DND-41 (cell line): ENCODE data around the gene HS3ST5.

Source experiments
- ATAC-seq: fragments of 200-7000 bp; cut with Tn5 transposase; 3 replicates; pipeline ENCODE4 v1.9.1; 2021; ENCODE audit warnings: low read depth; ENCODE audit not compliant: insufficient read depth
- DNase-seq: peaks from one replicate; pipeline ENCODE4 v3.0.0-alpha.2; 2020
- H2AFZ ChIP-seq: 2 replicates; pipeline ENCODE4 v1.6.0; 2012; ENCODE audit warnings: low read depth, low read length
- H3K27ac ChIP-seq: 2 replicates; pipeline ENCODE4 v1.5.1; 2012; ENCODE audit warnings: low read length, inconsistent platforms
- H3K27me3 ChIP-seq: fragments of 200-600 bp; sonication (generic); 2 replicates; pipeline ENCODE4 v1.6.0; 2012; ENCODE audit warnings: low read length, mild to moderate bottlenecking, inconsistent platforms; ENCODE audit not compliant: insufficient read depth, poor library complexity
- H3K36me3 ChIP-seq: 2 replicates; pipeline ENCODE4 v1.5.1; 2012; ENCODE audit warnings: low read length, inconsistent platforms; ENCODE audit not compliant: insufficient read depth
- H3K4me1 ChIP-seq: 2 replicates; pipeline ENCODE4 v1.5.1; 2012; ENCODE audit warnings: mild to moderate bottlenecking, low read length; ENCODE audit not compliant: insufficient read depth
- H3K4me2 ChIP-seq: 2 replicates; pipeline ENCODE4 v1.6.0; 2012; ENCODE audit warnings: mild to moderate bottlenecking, moderate library complexity, low read length, inconsistent platforms; ENCODE audit not compliant: insufficient read depth
- H3K4me3 ChIP-seq, 2 experiments: fragments of 200-600 bp in 1 of 2; shearing (Covaris generic) in 1 of 2; 2 replicates each; pipeline ENCODE4 v1.5.1; 2012 to 2016; ENCODE audit warnings: inconsistent platforms in 2 of 2, low read length in 2 of 2, mild to moderate bottlenecking in 2 of 2, low read depth in 1 of 2, moderate library complexity in 1 of 2
- H3K79me2 ChIP-seq: 2 replicates; pipeline ENCODE4 v1.6.0; 2012; ENCODE audit warnings: low read length, inconsistent platforms; ENCODE audit not compliant: insufficient read depth
- H3K9ac ChIP-seq: 2 replicates; pipeline ENCODE4 v1.6.0; 2012; ENCODE audit warnings: low read depth, mild to moderate bottlenecking, inconsistent platforms, low read length, moderate library complexity
- H3K9me3 ChIP-seq: 2 replicates; pipeline ENCODE4 v1.5.1; 2012; ENCODE audit warnings: low read length, moderate library complexity, mild to moderate bottlenecking, inconsistent platforms; ENCODE audit not compliant: insufficient read depth, severe bottlenecking
- H4K20me1 ChIP-seq: 2 replicates; pipeline ENCODE4 v1.6.0; 2012; ENCODE audit warnings: low read length; ENCODE audit not compliant: insufficient read depth
- CTCF ChIP-seq: IDR thresholded peaks from 2 replicates; pipeline ENCODE4 v1.5.1; 2012; ENCODE audit warnings: borderline replicate concordance, low read length, moderate library complexity, mild to moderate bottlenecking; ENCODE audit not compliant: poor library complexity, severe bottlenecking; ENCODE audit errors: extremely low read depth
- EZH2 ChIP-seq: IDR thresholded peaks from 3 replicates; pipeline ENCODE4 v1.6.1; 2012; ENCODE audit warnings: borderline replicate concordance, low read depth, mild to moderate bottlenecking, moderate library complexity, low read length, inconsistent platforms; ENCODE audit not compliant: severe bottlenecking

The HS3ST5 gene

GRCh38 chr6:114304304-114304887 lies 38.4 kb downstream of the HS3ST5 start:
- Histone ChIP-seq H3K4me2 (no peak overlapping the region), H3K4me3 (no peak overlapping the region), H3K27ac (no peak overlapping the region), H3K27me3 (no peaks in the 10 kb centered on the region), H3K4me1 (no peaks in the 10 kb centered on the region), H3K9ac (no peak overlapping the region), H4K20me1 (no peaks in the 10 kb centered on the region), H2AFZ (no peak overlapping the region), H3K9me3 (no peaks in the 10 kb centered on the region), H3K79me2 (no peaks in the 10 kb centered on the region), H3K36me3 (no peaks in the 10 kb centered on the region)
- DNase-seq (no peak), ATAC-seq (no peak)
- TF ChIP-seq CTCF: peak; percentile 53
- no peak for TF ChIP-seq EZH2

- Histone ChIP-seq H3K4me1 (no peaks in the 10 kb centered on the region), H3K36me3 (no peaks in the 10 kb centered on the region), H3K9ac (no peak overlapping the region), H3K4me3 (no peak overlapping the region), H3K4me2 (no peak overlapping the region), H3K27ac (no peak overlapping the region), H4K20me1 (no peaks in the 10 kb centered on the region), H2AFZ (no peak overlapping the region), H3K9me3 (no peaks in the 10 kb centered on the region), H3K79me2 (no peaks in the 10 kb centered on the region), H3K27me3 (no peaks in the 10 kb centered on the region)
- ATAC-seq: no peak
- no peak for DNase-seq
- TF ChIP-seq EZH2 (no peak), CTCF (no peak)
These were observed 41.1 kb downstream of the HS3ST5 start for GRCh38 chr6:114301596-114302219.

- H3K36me3 ChIP-seq: no peaks in the 10 kb centered on the region
- no peak for ATAC-seq
- H3K79me2 ChIP-seq: no peaks in the 10 kb centered on the region
- H2AFZ ChIP-seq: no peak overlapping the region
- H3K4me1 ChIP-seq: no peaks in the 10 kb centered on the region
- no peaks in the 10 kb centered on the region for H3K9me3 ChIP-seq
- no peak for DNase-seq
- no peak overlapping the region for H3K4me2 ChIP-seq
- H3K27me3 ChIP-seq: no peaks in the 10 kb centered on the region
- no peak overlapping the region for H3K9ac ChIP-seq
- no peaks in the 10 kb centered on the region for H4K20me1 ChIP-seq
- no peak overlapping the region for H3K4me3 ChIP-seq
- no peak overlapping the region for H3K27ac ChIP-seq
- no peak for TF ChIP-seq CTCF
- no peak for TF ChIP-seq EZH2
These were observed 45.7 kb downstream of the HS3ST5 start for GRCh38 chr6:114297135-114297534.
